Body of pancreas (tissue), 4 donors: ENCODE results near the gene IGF2BP2. TPM values are rescaled to one million over a fixed set of nuclear protein-coding genes. Genes with fewer than 3 reads are reported as not detected.

ENCODE experiments used
- ATAC-seq: fragments of 150-250 bp; one replicate; pipeline ENCODE4 v1.9.1; 2016
- DNase-seq, 4 donors: peaks; one replicate each; pipeline ENCODE4 v3.0.0-alpha.2; 2019
- H3K27ac ChIP-seq, 4 donors: fragments of 200-600 bp; sonication (generic); 1 replicate in 3 of 4; 2 replicates in 1 of 4; pipeline versions ENCODE4 v1.5.1 to v1.6.1; 2016 to 2019; ENCODE audit warnings: mild to moderate bottlenecking in 1 of 4, mixed read lengths in 1 of 4, moderate library complexity in 1 of 4
- H3K27me3 ChIP-seq, 2 donors: fragments of 200-600 bp; sonication (generic); one replicate each; pipeline ENCODE4 v1.6.0; 2016; ENCODE audit warnings: mild to moderate bottlenecking in 1 of 2
- H3K36me3 ChIP-seq, 2 donors: fragments of 200-600 bp; sonication (generic); replicated peaks in 1 of 2; 2 replicates each; pipeline ENCODE4 v1.5.1; 2016; ENCODE audit warnings: low read depth in 2 of 2; ENCODE audit not compliant: insufficient read depth in 1 of 2
- H3K4me1 ChIP-seq: fragments of 200-600 bp; sonication (generic); one replicate; pipeline ENCODE4 v1.6.0; 2016
- H3K4me3 ChIP-seq, 2 donors: fragments of 200-600 bp; sonication (generic); 1 replicate in 1 of 2; 2 replicates in 1 of 2; pipeline ENCODE4 v1.5.1; 2016 to 2019
- H3K9me3 ChIP-seq, 3 donors: fragments of 200-600 bp; sonication (generic); 1 replicate in 2 of 3; 2 replicates in 1 of 3; pipeline ENCODE4 v1.5.1; 2016
- CTCF ChIP-seq, 7 experiments: fragments of 450-650 bp in 4 of 7; fragments of 200-600 bp in 3 of 7; sonication (generic) in 3 of 7; IDR thresholded peaks; one replicate each; pipeline ENCODE4 v1.5.1; 2016 to 2019; ENCODE audit warnings: antibody characterized with exemption in 7 of 7
- POLR2A ChIP-seq, 3 donors: fragments of 450-650 bp; IDR thresholded peaks; one replicate each; pipeline ENCODE4 v1.6.1; 2016; ENCODE audit warnings: antibody characterized with exemption in 3 of 3, mild to moderate bottlenecking in 2 of 3
- WGBS, 2 donors: methylation state at CpG; one replicate each; pipeline ENCODE4 v1.1.5; 2017; 5-methylcytosine and 5-hydroxymethylcytosine counted together
- intact Hi-C: fragments of 100-400 bp; cut with DNase I; formaldehyde crosslinking; loops from one replicate; pipeline ENCODE4 v1.15.1; 2023
- total RNA-seq, 2 donors: library from RNA; depleted of rRNA; stranded (reverse); fragments of >200 nt; gene quantifications; one replicate each; pipeline ENCODE4 v1.1.0, GENCODE V29; 2016

Gene IGF2BP2
- total RNA-seq, 2 donors from 2014 or later, result 19.4 to 25.2 TPM

GRCh38 chr3:185756477-185756876 lies 68.4 kb downstream of the IGF2BP2 start:
- 85 to 90% methylated on average over 4 of the region's 4 CpGs for WGBS, 2 donors
- intact Hi-C loops, result no loop called here
- DNase-seq, result no peak
- H3K9me3 ChIP-seq, result no peaks in the 10 kb centered on the region
- no peak for ATAC-seq
- H3K36me3 ChIP-seq, result no peaks in the 10 kb centered on the region
- no peaks in the 10 kb centered on the region for H3K27me3 ChIP-seq
- TF ChIP-seq POLR2A (IDR thresholded peaks at IDR 0.05) (no peak), CTCF (IDR thresholded peaks at IDR 0.05) (no peak)
- no peak overlapping the region for H3K27ac ChIP-seq
- H3K4me3 ChIP-seq, result no peak overlapping the region
- H3K4me1 ChIP-seq, result peaks cover 4% of the 10 kb centered on the region

- no peak overlapping the region for H3K27ac ChIP-seq
- WGBS, 2 donors, result 77 to 87% methylated on average over 3 of the region's 3 CpGs
- H3K36me3 ChIP-seq, result no peaks in the 10 kb centered on the region
- DNase-seq (no peak), ATAC-seq (no peak)
- H3K9me3 ChIP-seq, result no peaks in the 10 kb centered on the region
- no peak overlapping the region for H3K4me3 ChIP-seq
- intact Hi-C loops, result no loop called here
- H3K4me1 ChIP-seq, result peaks cover 4% of the 10 kb centered on the region
- no peaks in the 10 kb centered on the region for H3K27me3 ChIP-seq
- no peak for TF ChIP-seq POLR2A (IDR thresholded peaks at IDR 0.05)
- no peak for TF ChIP-seq CTCF (IDR thresholded peaks at IDR 0.05)
These were observed 69.9 kb downstream of the IGF2BP2 start for GRCh38 chr3:185754920-185755319.

GRCh38 chr3:185753354-185753753 lies 71.5 kb downstream of the IGF2BP2 start:
- Histone ChIP-seq H3K9me3 (no peaks in the 10 kb centered on the region), H3K27ac (no peak overlapping the region), H3K4me3 (no peak overlapping the region), H3K36me3 (no peaks in the 10 kb centered on the region), H3K4me1 (no peaks in the 10 kb centered on the region), H3K27me3 (no peaks in the 10 kb centered on the region)
- ATAC-seq (no peak), DNase-seq (no peak)
- 73 to 77% methylated on average over 5 of the region's 5 CpGs for WGBS, 2 donors
- no peak for TF ChIP-seq POLR2A (IDR thresholded peaks at IDR 0.05)
- no peak for TF ChIP-seq CTCF (IDR thresholded peaks at IDR 0.05)
- intact Hi-C loops, result no loop called here

- Histone ChIP-seq H3K9me3 (no peaks in the 10 kb centered on the region), H3K4me1 (no peaks in the 10 kb centered on the region), H3K27ac (no peak overlapping the region), H3K27me3 (no peaks in the 10 kb centered on the region), H3K36me3 (no peaks in the 10 kb centered on the region), H3K4me3 (no peak overlapping the region)
- ATAC-seq (no peak), DNase-seq (no peak)
- TF ChIP-seq POLR2A (IDR thresholded peaks at IDR 0.05) (no peak), CTCF (IDR thresholded peaks at IDR 0.05) (no peak)
- intact Hi-C loops, result no loop called here
- 62 to 75% methylated on average over 5 of the region's 5 CpGs for WGBS, 2 donors
These were observed 74.1 kb downstream of the IGF2BP2 start for GRCh38 chr3:185750702-185751101.

- Histone ChIP-seq H3K9me3 (no peaks in the 10 kb centered on the region), H3K27ac (no peak overlapping the region), H3K4me1 (no peaks in the 10 kb centered on the region), H3K27me3 (no peaks in the 10 kb centered on the region), H3K4me3 (no peak overlapping the region), H3K36me3 (no peaks in the 10 kb centered on the region)
- ATAC-seq (no peak), DNase-seq (no peak)
- TF ChIP-seq POLR2A (IDR thresholded peaks at IDR 0.05) (no peak), CTCF (IDR thresholded peaks at IDR 0.05) (no peak)
- 81 to 87% methylated on average over 1 of the region's 1 CpG for WGBS, 2 donors
- intact Hi-C loops, result no loop called here
These were observed 74.8 kb downstream of the IGF2BP2 start for GRCh38 chr3:185750015-185750414.
